Germinal center (tissue), 1 donor: ENCODE measurements around the gene HOXA1.
"Not testable (repeated sequence)": the region's sequence is repeated elsewhere in the genome, so short reads cannot be mapped to it uniquely, and the experiment has no call there.

ENCODE experiments used
- DNase-seq: peaks from one replicate; pipeline ENCODE4 v3.0.0; 2012; ENCODE audit warnings: mixed read lengths, low spot score

The HOXA1 gene

DNA sequence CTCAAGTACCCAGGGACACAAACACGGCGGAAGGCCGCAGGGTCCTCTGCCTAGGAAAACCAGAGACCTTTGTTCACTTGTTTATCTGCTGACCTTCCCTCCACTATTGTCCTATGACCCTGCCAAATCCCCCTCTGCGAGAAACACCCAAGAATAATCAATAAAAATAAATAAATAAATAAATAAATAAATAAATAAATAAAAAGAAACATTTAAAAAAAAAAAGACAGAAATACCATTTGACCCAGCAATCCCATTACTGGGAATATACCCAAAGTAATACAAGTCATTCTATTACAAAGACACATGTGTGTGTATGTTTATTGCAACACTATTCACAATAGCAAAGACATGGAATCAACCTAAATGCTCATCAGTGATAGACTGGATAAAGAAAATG lies 49.8 kb downstream of the HOXA1 start:
- not testable (repeated sequence) for DNase-seq

DNA sequence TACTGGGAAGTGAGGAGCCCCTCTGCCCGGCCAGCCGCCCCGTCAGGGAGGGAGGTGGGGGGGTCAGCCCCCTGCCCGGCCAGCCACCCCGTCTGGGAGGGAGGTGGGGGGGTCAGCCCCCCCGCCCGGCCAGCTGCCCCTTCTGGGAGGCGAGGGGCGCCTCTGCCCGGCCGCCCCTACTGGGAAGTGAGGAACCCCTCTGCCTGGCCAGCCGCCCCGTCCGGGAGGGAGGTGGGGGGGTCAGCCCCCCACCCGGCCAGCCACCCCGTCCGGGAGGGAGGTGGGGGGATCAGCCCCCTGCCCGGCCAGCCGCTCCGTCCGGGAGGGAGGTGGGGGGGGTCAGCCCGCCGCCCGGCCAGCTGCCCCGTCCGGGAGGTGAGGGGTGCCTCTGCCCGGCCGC lies 50.7 kb downstream of the HOXA1 start:
- DNase-seq = not testable (repeated sequence)
